Activated CD4-positive, CD25-positive, alpha-beta regulatory T cell treated with anti-CD3 and anti-CD28 coated beads, Interleukin-2, amount 50 U/mL, for 24 hours (primary cell): ENCODE results near the gene C5AR1.

Source experiments
- ATAC-seq, 2 donors: fragments of 150-1000 bp; cut with Tn5 transposase; one replicate each; pipeline ENCODE4 v1.10.0; 2021; ENCODE audit warnings: mild to moderate bottlenecking in 1 of 2, moderate library complexity in 1 of 2

Gene C5AR1

DNA sequence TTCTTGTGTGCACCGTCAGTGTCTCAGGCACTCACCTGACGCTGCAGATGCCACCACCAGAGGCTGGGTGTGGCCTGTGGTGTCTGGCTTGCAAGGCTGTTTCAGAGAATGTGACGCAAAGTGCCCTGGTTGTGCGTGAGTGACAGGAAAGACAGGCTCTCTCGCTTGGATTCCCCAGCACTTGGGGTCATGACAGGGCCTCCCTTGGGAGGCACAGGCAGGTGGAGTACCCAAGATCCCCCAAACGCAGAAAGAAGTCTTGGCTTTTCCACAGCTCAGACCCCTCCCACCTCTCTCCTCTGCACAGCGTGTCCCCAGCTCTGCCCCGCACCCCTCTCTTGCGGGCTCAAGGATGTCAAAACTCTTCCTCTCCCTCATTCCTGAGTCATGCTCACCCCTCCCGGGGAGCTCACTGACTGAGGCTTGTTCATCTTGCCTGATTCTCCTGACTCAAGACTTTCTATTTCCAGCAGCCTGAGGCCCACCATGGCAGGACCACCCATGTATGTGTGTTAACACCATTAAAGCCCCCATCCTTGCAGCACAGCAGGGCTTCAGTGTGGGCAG lies 60.5 kb downstream of the C5AR1 start:
- no peak for ATAC-seq

GRCh38 chr19:47371261-47371660 lies 61.6 kb downstream of the C5AR1 start:
- ATAC-seq: no peak
